HG02852 (cell line): ENCODE data around the gene CLMN.

Experiments used
- ATAC-seq: cut with Tn5 transposase; IDR thresholded peaks from one replicate; pipeline ENCODE4 v1.9.1; 2021; ENCODE audit warnings: mild to moderate bottlenecking, moderate library complexity; ENCODE audit not compliant: unreplicated experiment

Gene CLMN

DNA sequence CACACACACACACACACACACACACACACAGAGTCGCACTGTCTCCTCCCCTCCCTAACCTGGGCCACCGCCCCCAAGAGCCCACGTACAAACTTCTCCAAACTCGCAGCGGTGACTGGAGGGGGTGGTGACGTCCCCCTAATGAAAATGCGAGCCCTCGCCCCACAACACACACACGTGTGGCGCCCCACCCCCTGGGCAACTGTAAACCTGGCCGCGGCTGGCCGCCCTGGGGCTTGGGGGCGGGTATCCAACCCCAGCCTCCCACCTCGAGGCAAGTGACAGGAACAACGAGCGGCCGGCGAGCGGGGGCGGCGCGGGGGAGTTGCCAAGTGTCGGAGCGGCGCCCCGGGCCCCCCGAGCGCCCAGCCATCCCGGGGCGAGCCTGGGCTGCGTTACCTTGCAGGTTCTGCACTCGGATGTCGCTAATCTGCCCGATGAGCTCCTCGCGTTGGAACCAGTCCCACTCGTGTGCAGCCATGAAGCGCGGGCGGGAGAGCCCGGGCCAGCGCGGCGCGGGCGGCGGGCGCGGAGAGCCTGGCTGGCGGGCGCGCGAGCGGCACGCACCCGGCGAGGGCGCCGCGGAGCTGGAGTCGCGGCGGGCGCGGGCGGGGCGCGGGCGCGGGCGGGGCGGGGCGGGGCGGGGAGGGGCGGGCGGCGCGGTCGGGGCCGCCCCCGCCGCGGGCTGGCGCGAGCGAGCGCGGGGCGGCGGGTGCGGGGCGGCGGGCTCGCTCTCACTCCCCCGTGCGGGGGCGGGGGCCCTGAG lies at the start of gene CLMN:
TSS of gene CLMN (minus strand) at position 597 of the 766 bp plus-strand sequence. CDS start at position 481, 116 bp downstream.
- ATAC-seq: no peak

- ATAC-seq: no peak
Measured at GRCh38 chr14:95365401-95365800, 45.7 kb upstream of the CLMN start.

- ATAC-seq: no peak
Measured at GRCh38 chr14:95364481-95365209, 44.9 kb upstream of the CLMN start.

GRCh38 chr14:95363468-95363954 lies 43.8 kb upstream of the CLMN start:
- ATAC-seq: no peak

DNA sequence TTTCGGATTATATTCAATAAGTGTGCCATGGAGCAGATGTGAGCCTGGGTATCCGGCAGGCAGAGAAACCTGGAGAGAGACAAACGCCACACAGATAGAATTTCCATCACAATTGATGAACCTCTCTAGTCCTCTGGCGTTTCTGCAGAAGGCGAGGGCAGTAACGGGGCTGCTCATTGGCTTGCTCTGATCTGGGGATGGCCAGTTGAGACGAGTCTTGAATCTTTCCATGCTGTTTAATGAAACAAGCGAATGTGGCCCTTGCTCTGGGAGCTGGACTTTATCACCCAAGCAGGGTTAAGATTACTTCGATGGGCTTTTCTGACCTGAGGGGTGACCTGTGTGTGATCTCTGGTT lies 42.4 kb upstream of the CLMN start:
- no peak for ATAC-seq

GRCh38 chr14:95361373-95362137 lies 41.8 kb upstream of the CLMN start:
- ATAC-seq: no peak

DNA sequence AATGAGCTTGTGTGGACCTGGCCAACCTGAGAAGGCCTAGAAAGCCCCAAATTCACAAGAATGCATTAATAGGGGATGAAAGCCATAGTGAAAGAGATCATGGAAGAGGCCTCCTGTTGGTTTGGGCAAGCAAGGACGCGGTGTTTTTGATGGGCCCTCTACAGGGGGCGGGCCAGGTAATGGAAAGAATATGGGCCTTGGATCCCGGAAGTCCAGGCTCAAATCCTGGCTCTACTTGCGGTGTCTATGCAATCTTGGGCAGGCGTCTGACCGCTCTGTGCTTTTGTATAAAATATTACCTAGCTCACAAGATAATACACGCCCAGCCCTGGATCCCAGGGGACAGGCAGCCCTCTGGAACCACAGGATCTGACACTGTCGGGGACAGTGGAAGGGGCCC lies 41.1 kb upstream of the CLMN start:
- no peak for ATAC-seq

DNA sequence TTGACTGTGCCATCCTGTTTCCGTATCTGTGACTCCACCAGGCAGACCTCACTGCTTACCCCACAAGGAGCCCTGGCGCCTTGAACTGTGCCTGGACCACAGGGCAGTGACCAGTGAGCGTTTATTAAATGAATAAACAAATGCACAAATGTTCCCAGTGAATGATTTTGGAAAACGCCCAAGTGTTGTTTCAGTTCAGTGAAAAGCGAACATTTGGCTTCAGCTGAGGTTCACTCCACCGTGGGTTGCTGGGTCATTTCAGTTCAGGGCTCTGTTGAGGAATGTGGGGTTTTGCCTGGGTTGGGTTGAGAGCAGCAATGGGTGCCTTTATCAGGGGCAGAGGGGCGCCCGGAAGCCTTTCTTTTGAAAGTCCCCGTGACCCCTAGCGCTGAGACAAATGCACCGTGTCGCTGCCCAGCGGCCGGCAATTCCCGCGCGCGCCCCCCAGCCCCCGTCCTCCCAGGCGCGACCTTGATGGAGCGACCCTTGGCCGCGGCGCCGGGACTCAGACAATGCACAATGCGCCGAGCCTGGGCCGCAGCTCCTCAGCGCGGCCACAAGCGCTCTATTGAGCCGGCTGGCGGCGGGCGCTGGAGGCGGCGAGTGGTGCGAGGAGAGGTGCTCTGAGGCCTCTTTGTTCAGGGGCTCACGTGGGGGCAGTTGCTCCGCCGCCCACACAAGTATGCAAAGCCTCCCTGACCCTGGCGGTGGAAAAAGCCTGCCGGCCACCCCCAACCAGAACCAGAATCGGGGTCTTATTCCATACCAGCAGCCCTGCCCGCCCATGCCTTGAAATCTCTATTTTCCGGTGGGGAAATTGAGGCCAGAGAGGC lies 40.5 kb upstream of the CLMN start:
- no peak for ATAC-seq

- no peak for ATAC-seq
Measured at GRCh38 chr14:95356245-95356869, 36.6 kb upstream of the CLMN start.

DNA sequence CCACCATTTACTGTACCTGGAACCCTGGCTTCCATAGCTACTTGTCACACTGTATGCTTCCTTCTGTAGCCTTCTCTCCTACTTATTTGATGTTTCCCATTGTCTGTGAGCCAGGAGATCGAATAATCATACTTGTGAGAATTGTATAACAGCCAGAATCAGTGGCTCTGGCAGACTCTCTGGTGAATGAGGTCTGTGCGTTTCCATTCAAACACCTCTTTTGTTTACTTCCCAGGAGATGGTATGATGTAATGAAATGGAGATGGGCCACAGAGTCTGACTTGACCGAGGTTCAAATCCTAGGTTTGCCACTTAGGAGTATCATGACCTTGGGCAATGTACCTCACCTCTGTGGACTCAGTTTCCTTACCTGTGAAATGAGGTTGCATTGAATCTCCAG lies 35.7 kb upstream of the CLMN start:
- ATAC-seq: no peak

- ATAC-seq: no peak
Measured at GRCh38 chr14:95354834-95355233, 35.1 kb upstream of the CLMN start.

GRCh38 chr14:95353664-95354063 lies 34.0 kb upstream of the CLMN start:
- ATAC-seq: no peak

GRCh38 chr14:95353007-95353406 lies 33.3 kb upstream of the CLMN start:
- no peak for ATAC-seq

GRCh38 chr14:95352481-95352880 lies 32.8 kb upstream of the CLMN start:
- ATAC-seq: no peak

- ATAC-seq: no peak
Measured at GRCh38 chr14:95349241-95349640, 29.5 kb upstream of the CLMN start.

DNA sequence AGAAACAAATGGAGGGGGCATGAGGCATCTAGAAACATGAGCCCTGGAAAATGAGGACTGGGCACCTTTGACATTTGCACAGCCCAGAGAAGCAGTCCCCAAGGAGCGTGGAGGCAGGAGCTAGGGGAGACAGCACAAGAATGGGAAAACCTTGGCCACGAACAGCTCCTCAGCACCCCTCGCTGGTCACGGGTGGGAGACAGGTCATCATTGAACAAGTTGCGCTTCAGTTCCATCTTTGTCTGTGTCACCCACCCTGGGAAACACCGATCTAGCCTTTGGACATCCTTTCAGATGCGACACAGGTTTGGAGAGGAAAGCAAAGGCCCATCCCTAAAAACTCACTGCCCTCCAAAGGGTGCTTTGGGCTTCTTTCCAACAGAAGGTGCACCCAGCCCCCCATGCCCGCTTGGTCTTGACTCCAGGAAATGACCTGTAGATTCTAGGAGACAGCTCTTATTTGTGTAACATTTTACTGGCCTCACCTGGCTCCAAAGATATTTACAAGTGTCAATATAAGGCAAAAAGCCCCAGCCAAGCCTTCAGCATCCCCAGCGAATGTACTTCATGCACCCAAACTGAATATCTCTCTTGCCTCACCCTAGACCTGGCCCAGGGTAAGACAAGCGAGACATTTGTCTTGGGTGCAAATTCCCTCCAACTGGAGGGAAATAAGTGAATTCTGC lies 28.8 kb upstream of the CLMN start:
- no peak for ATAC-seq

DNA sequence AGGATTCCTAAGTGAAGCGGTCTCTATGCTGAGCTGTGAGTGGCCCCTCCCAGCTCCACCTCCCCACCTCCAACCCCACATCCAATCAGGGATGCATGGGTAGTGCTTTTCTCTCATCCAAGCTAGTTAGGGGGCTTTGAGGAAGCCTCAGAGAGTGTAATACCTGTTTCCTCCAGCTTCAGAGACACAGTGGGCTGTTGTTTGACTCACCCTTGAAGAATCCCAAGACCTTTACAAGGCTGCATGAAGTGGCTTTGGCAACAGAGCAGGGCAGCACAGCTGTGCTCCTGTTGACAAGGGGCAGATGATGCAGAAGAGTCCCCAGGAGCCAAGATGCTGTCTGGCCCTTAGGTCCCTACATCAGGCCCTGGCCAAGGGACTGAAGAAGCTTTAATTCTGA lies 27.1 kb upstream of the CLMN start:
- ATAC-seq: no peak

GRCh38 chr14:95346266-95346665 lies 26.6 kb upstream of the CLMN start:
- no peak for ATAC-seq

GRCh38 chr14:95345032-95345431 lies 25.3 kb upstream of the CLMN start:
- ATAC-seq: no peak

DNA sequence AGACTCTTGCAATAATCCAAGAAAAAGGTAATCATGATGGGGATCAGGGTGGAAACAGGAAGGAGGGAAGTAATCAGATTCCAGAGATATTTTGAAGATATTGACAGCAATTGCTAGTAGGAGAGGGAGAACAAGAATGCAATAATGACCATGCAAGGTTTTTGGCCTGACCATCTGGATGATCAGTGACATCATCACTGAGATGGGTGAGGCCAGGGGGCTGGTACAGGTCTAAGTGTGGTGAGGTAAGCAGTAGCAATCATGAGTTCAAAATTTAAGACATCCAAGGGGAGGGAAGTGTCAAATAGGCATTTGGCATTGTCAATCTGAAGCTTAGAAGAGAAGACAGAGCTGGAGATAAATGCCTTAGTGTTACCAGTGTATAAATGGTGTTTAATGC lies 24.8 kb upstream of the CLMN start:
- no peak for ATAC-seq
